GM21390 (cell line): ENCODE results near the gene HOXB8.

Experiments
- ATAC-seq: cut with Tn5 transposase; IDR thresholded peaks from one replicate; pipeline ENCODE4 v1.9.1; 2021; ENCODE audit not compliant: unreplicated experiment

The HOXB8 gene

GRCh38 chr17:48611213-48611612 lies 3.9 kb downstream of the HOXB8 start:
- no peak for ATAC-seq

- ATAC-seq = no peak
Observed at GRCh38 chr17:48610282-48611211, 4.5 kb downstream of the HOXB8 start, which contains the start of gene HOXB7. TSS of gene HOXB7 (minus strand) at chr17:48611017. CDS start at chr17:48610918, 99 bp downstream.

- ATAC-seq = no peak
Observed at GRCh38 chr17:48609759-48610281, 5.3 kb downstream of the HOXB8 start.

GRCh38 chr17:48609033-48609432 lies 6.1 kb downstream of the HOXB8 start:
- ATAC-seq = no peak

- no peak for ATAC-seq
Observed at GRCh38 chr17:48608494-48608834, 6.6 kb downstream of the HOXB8 start.

GRCh38 chr17:48606892-48607614 lies 8.0 kb downstream of the HOXB8 start:
- no peak for ATAC-seq

GRCh38 chr17:48605991-48606891 lies 8.9 kb downstream of the HOXB8 start:
- ATAC-seq = no peak

- no peak for ATAC-seq
Observed at GRCh38 chr17:48605409-48605919, 9.6 kb downstream of the HOXB8 start.

GRCh38 chr17:48604770-48605329 lies 10.2 kb downstream of the HOXB8 start, which contains the start of gene HOXB6:
TSS of gene HOXB6 (minus strand) at chr17:48604986. CDS start at chr17:48598150, 6,836 bp downstream.
- no peak for ATAC-seq

- ATAC-seq = no peak
Observed at GRCh38 chr17:48603959-48604769, 10.9 kb downstream of the HOXB8 start.

- no peak for ATAC-seq
Observed at GRCh38 chr17:48601539-48602425, 13.3 kb downstream of the HOXB8 start.

- ATAC-seq = no peak
Observed at GRCh38 chr17:48601207-48601538, 13.9 kb downstream of the HOXB8 start.

- ATAC-seq = no peak
Observed at GRCh38 chr17:48600244-48601098, 14.6 kb downstream of the HOXB8 start.

GRCh38 chr17:48599354-48599753 lies 15.7 kb downstream of the HOXB8 start:
- no peak for ATAC-seq

GRCh38 chr17:48598736-48599135 lies 16.4 kb downstream of the HOXB8 start:
- ATAC-seq = no peak

GRCh38 chr17:48597778-48598631 lies 17.1 kb downstream of the HOXB8 start:
- ATAC-seq = no peak

- no peak for ATAC-seq
Observed at GRCh38 chr17:48597528-48597777, 17.6 kb downstream of the HOXB8 start.
